WTC11 (cell line): ENCODE measurements around the gene PROK1.
"Not testable (repeated sequence)": the region's sequence is repeated elsewhere in the genome, so short reads cannot be mapped to it uniquely, and the experiment has no call there.

Source experiments
- ESRRA ChIP-seq: sonication (generic); formaldehyde crosslinking; IDR thresholded peaks from 2 replicates; pipeline ENCODE4 v1.8.1; 2022; ENCODE audit warnings: mild to moderate bottlenecking, missing genetic modification reagents, borderline replicate concordance
- NR2C2 ChIP-seq: sonication (generic); formaldehyde crosslinking; IDR thresholded peaks from 2 replicates; pipeline ENCODE4 v1.8.0; 2022; ENCODE audit warnings: mild to moderate bottlenecking, missing genetic modification reagents
- USF2 ChIP-seq: sonication (generic); formaldehyde crosslinking; IDR thresholded peaks from 2 replicates; pipeline ENCODE4 v1.8.1; 2023; ENCODE audit warnings: mild to moderate bottlenecking, missing genetic modification reagents, moderate library complexity
- ZBTB21 ChIP-seq: sonication (generic); formaldehyde crosslinking; IDR thresholded peaks from 2 replicates; pipeline ENCODE4 v1.8.1; 2023; ENCODE audit warnings: mild to moderate bottlenecking, missing genetic modification reagents, borderline replicate concordance
- TF ChIP-seq, protein P1 (sequence below): fragments of 200-600 bp; IDR thresholded peaks from 2 replicates; pipeline ENCODE4 v1.8.0; 2022; ENCODE audit warnings: antibody characterized with exemption
- TF ChIP-seq, protein P2 (sequence below): sonication (generic); formaldehyde crosslinking; conservative IDR thresholded peaks from 2 replicates; pipeline ENCODE4 v1.8.1; 2022; ENCODE audit warnings: mild to moderate bottlenecking, missing genetic modification reagents

DNA sequence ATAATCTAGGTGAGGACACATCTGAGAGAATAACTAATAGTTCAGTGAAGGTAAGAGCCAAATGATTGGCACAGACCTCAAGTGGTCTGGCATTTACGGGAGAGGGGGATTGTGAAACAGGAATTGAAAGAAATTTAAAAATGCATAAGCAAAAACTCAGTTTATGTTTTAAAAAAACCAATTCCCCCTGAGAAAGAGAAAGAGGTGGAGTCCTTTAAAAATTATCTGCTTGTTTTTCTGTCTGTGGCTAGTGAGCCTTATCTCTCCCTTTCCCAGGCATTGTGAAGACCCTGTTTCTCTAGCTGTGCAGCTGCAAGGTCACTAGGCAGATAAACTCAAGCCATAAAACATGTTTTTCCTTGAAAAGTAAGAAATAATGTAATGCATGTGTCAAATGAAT is 37.9 kb upstream of the PROK1 start:
- TF ChIP-seq, protein P1, sequence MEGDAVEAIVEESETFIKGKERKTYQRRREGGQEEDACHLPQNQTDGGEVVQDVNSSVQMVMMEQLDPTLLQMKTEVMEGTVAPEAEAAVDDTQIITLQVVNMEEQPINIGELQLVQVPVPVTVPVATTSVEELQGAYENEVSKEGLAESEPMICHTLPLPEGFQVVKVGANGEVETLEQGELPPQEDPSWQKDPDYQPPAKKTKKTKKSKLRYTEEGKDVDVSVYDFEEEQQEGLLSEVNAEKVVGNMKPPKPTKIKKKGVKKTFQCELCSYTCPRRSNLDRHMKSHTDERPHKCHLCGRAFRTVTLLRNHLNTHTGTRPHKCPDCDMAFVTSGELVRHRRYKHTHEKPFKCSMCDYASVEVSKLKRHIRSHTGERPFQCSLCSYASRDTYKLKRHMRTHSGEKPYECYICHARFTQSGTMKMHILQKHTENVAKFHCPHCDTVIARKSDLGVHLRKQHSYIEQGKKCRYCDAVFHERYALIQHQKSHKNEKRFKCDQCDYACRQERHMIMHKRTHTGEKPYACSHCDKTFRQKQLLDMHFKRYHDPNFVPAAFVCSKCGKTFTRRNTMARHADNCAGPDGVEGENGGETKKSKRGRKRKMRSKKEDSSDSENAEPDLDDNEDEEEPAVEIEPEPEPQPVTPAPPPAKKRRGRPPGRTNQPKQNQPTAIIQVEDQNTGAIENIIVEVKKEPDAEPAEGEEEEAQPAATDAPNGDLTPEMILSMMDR, result not testable (repeated sequence)
- TF ChIP-seq ESRRA (CRISPR knock-in tag); USF2 (CRISPR knock-in tag); ZBTB21 (CRISPR knock-in tag); NR2C2: not testable (repeated sequence)
- TF ChIP-seq, protein P2, sequence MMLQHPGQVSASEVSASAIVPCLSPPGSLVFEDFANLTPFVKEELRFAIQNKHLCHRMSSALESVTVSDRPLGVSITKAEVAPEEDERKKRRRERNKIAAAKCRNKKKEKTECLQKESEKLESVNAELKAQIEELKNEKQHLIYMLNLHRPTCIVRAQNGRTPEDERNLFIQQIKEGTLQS (CRISPR knock-in tag), result not testable (repeated sequence)
